ENCODE results near the gene EFNA3. TPM values are rescaled to one million over a fixed set of nuclear protein-coding genes. Genes with fewer than 3 reads are reported as not detected.

The EFNA3 gene
- total and polyA plus RNA-seq, 2 of the 4 experiments (the other 2 are of a cell fraction) = 0.72 to 1.6 TPM

DNA sequence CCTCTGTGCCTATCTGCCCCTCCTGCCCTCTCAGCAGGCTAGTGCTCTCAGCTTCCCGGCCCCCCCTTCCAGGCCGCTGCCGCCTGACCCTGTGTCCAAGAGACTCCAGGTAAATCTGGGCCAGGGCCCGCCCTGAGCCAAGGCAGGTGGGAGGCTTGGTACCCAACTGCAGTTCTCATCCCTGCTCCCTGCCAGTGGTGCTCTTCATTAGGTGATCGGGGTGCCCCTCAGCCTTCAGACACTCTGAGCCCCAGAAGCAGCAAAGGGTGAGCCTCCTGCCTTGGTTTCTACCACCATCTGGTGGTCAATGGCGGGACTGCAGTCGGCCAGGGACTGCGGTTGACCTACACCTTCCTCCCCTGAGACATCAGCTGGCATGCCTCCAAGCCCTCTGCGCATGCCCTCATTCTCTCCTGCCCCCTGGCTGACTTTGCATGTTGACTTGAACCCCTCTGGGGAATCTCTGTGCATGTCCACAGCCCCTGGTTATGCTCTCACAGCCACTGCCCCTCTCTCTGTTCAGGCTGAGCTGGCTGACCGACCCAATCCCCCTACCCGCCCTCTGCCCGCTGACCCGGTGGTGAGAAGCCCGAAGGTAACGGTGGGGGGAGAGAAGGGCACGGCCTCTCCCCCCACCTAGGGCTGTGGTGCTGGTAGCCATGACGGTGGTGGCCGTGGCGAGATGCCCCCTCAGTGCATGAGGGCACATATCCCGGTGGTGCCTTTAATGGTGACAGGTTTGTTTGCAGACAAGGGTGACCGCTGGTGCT, 17.1 kb upstream of the EFNA3 start:
- no peak overlapping the region for H3K18ac ChIP-seq (ENCODE audit: low read depth, low read length)
- no TSS peak for BruUV-seq (replicated peaks)
- H3K9me1 ChIP-seq (ENCODE audit: insufficient read depth, low read length) = peaks cover 3% of the 10 kb centered on the region; the same call in 1 of the 2 replicates
- no peaks in the 10 kb centered on the region for H3K9me3 ChIP-seq (ENCODE audit: control insufficient read depth, insufficient read depth, low read length)
- peaks cover 11% of the 10 kb centered on the region for H3K36me3 ChIP-seq (ENCODE audit: control insufficient read depth, insufficient read depth, low read length)
- no peak overlapping the region for H2BK15ac ChIP-seq (ENCODE audit: low read depth, low read length)
- dilution Hi-C loops (cut with HindIII; ENCODE audit: low sequenced_read_pairs, unreplicated experiment) (no loop called here), in situ Hi-C loops (cut with MboI; ENCODE audit: low sequenced_read_pairs) (no loop called here), intact Hi-C loops (cut with micrococcal nuclease) (loop anchor here (2.0 to 5.0 kb wide), 2 partner anchors 104 to 503 kb away; partner anchors contain the start of genes PBXIP1 and UBE2Q1)
- ATAC-seq (ENCODE audit: low read depth) (peak; percentile 73), DNase-seq (peak; percentile 78)
- no peak overlapping the region for H4K5ac ChIP-seq (ENCODE audit: low read depth, low read length)
- H4K91ac ChIP-seq (ENCODE audit: insufficient read depth, low read depth, low read length) = no peak overlapping the region
- no peak overlapping the region for H3K4ac ChIP-seq (ENCODE audit: low read depth, low read length)
- ChIA-PET POLR2A (ENCODE audit: unreplicated experiment) (no interaction called here), CTCF (interaction anchor here (0.6 to 1.5 kb wide), 6 partner anchors 12 to 154 kb away, joined by 3 to 12 read pairs (median 4); no protein-coding TSS in a partner anchor)
- peak overlapping the region; percentile 76 for H2AK9ac ChIP-seq (replicated peaks; ENCODE audit: low read depth, low read length, poor library complexity)
- H3K27ac ChIP-seq (ENCODE audit: insufficient read depth, low read length) = no peak overlapping the region
- no peak overlapping the region for H2BK5ac ChIP-seq (ENCODE audit: low read depth, low read length, poor library complexity, severe bottlenecking)
- no peak overlapping the region for H4K8ac ChIP-seq (ENCODE audit: low read depth in 2 of 2, low read length in 2 of 2)
- no peak overlapping the region for H2AK5ac ChIP-seq (ENCODE audit: low read depth, low read length)
- no peak overlapping the region for H3K4me2 ChIP-seq (ENCODE audit: low read depth, low read length)
- no peak overlapping the region for H2BK20ac ChIP-seq (ENCODE audit: low read depth, low read length)
- 70% methylated on average over 4 of the region's 21 CpGs; no CpG with 5 or more reads in 1 of the 2 experiments for WGBS, 2 experiments (ENCODE audit: extremely low coverage in 2 of 2, insufficient read length in 1 of 2)
- H3K4me3 ChIP-seq (ENCODE audit: insufficient read depth, low read depth, low read length) = no peak overlapping the region
- TF ChIP-seq, protein P1, sequence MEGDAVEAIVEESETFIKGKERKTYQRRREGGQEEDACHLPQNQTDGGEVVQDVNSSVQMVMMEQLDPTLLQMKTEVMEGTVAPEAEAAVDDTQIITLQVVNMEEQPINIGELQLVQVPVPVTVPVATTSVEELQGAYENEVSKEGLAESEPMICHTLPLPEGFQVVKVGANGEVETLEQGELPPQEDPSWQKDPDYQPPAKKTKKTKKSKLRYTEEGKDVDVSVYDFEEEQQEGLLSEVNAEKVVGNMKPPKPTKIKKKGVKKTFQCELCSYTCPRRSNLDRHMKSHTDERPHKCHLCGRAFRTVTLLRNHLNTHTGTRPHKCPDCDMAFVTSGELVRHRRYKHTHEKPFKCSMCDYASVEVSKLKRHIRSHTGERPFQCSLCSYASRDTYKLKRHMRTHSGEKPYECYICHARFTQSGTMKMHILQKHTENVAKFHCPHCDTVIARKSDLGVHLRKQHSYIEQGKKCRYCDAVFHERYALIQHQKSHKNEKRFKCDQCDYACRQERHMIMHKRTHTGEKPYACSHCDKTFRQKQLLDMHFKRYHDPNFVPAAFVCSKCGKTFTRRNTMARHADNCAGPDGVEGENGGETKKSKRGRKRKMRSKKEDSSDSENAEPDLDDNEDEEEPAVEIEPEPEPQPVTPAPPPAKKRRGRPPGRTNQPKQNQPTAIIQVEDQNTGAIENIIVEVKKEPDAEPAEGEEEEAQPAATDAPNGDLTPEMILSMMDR (conservative IDR thresholded peaks at IDR 0.05; ENCODE audit: low read depth, low read length) = peak; percentile 97
- TF ChIP-seq FOS (IDR thresholded peaks at IDR 0.05; ENCODE audit: low read depth, low read length) (no peak), RCOR1 (IDR thresholded peaks at IDR 0.05; ENCODE audit: insufficient replicate concordance, low read length) (no peak), MXI1 (IDR thresholded peaks at IDR 0.05; ENCODE audit: borderline replicate concordance, low read depth, low read length) (no peak), POLR2A (IDR thresholded peaks at IDR 0.05; ENCODE audit: low read depth, low read length) (peak; percentile 57), BHLHE40 (IDR thresholded peaks at IDR 0.05; ENCODE audit: low read depth, low read length) (no peak), CHD1 (IDR thresholded peaks at IDR 0.05; ENCODE audit: low read depth, low read length) (no peak), RFX5 (IDR thresholded peaks at IDR 0.05; ENCODE audit: low read depth, low read length) (no peak), MAZ (IDR thresholded peaks at IDR 0.05; ENCODE audit: borderline replicate concordance, low read depth, low read length) (peak; percentile 48; the same call in 1 of the 2 replicates), SMC3 (IDR thresholded peaks at IDR 0.05; ENCODE audit: low read depth, low read length) (peak; percentile 87), RAD21 (IDR thresholded peaks at IDR 0.05; ENCODE audit: low read length) (peak; percentile 97)
- TF ChIP-seq, protein P2, sequence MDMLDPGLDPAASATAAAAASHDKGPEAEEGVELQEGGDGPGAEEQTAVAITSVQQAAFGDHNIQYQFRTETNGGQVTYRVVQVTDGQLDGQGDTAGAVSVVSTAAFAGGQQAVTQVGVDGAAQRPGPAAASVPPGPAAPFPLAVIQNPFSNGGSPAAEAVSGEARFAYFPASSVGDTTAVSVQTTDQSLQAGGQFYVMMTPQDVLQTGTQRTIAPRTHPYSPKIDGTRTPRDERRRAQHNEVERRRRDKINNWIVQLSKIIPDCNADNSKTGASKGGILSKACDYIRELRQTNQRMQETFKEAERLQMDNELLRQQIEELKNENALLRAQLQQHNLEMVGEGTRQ (IDR thresholded peaks at IDR 0.05; ENCODE audit: low read depth, low read length) = no peak
- TF ChIP-seq, protein P3, sequence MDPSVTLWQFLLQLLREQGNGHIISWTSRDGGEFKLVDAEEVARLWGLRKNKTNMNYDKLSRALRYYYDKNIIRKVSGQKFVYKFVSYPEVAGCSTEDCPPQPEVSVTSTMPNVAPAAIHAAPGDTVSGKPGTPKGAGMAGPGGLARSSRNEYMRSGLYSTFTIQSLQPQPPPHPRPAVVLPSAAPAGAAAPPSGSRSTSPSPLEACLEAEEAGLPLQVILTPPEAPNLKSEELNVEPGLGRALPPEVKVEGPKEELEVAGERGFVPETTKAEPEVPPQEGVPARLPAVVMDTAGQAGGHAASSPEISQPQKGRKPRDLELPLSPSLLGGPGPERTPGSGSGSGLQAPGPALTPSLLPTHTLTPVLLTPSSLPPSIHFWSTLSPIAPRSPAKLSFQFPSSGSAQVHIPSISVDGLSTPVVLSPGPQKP (IDR thresholded peaks at IDR 0.05; ENCODE audit: borderline replicate concordance, low read depth, low read length) = no peak
- peaks cover 10 to 17% of the 10 kb centered on the region in 2 experiments for H3K79me1 ChIP-seq (ENCODE audit: low read depth in 1 of 2, low read length in 2 of 2)
- peak overlapping the region; percentile 81 for H2AFZ ChIP-seq (replicated peaks; ENCODE audit: low read length, poor library complexity)
- H3K23ac ChIP-seq (ENCODE audit: low read depth, low read length) = no peak overlapping the region
- peaks cover 17% of the 10 kb centered on the region for H4K20me1 ChIP-seq (ENCODE audit: insufficient read depth, low read length)
- no peak overlapping the region for H2BK120ac ChIP-seq (ENCODE audit: low read depth, low read length)
- H3K9ac ChIP-seq (ENCODE audit: low read depth, low read length) = no peak overlapping the region
- no peaks in the 10 kb centered on the region for H3K27me3 ChIP-seq (ENCODE audit: control insufficient read depth, insufficient read depth, low read length)
- H3K4me1 ChIP-seq (ENCODE audit: control insufficient read depth, insufficient read depth, low read length) = peaks cover 4% of the 10 kb centered on the region; the same call in 1 of the 2 replicates
- H3K14ac ChIP-seq (replicated peaks; ENCODE audit: low read depth, low read length) = no peak overlapping the region
- no peak overlapping the region for H3K56ac ChIP-seq (ENCODE audit: extremely low read depth, insufficient read depth, low read length)
